HG03378 (cell line): ENCODE data around the gene KRTAP23-1.

Experiments used
- ATAC-seq: cut with Tn5 transposase; IDR thresholded peaks from one replicate; pipeline ENCODE4 v1.9.1; 2021; ENCODE audit warnings: mild to moderate bottlenecking, moderate library complexity; ENCODE audit not compliant: unreplicated experiment

Gene KRTAP23-1

GRCh38 chr21:30315701-30316100 is 32.7 kb downstream of the KRTAP23-1 start:
- no peak for ATAC-seq

GRCh38 chr21:30306884-30307283 is 41.5 kb downstream of the KRTAP23-1 start:
- ATAC-seq: no peak

GRCh38 chr21:30305136-30305535 is 43.3 kb downstream of the KRTAP23-1 start:
- ATAC-seq: no peak
